B cell (primary cell): ENCODE data around the gene PTPRN2. TPM values are rescaled to one million over a fixed set of nuclear protein-coding genes. Genes with fewer than 3 reads are reported as not detected.
"Not testable (repeated sequence)": the region's sequence is repeated elsewhere in the genome, so short reads cannot be mapped to it uniquely, and the experiment has no call there.

ENCODE experiments used
- ATAC-seq: fragments of 200-7000 bp; cut with Tn5 transposase; one replicate; pipeline ENCODE4 v1.10.0; 2021; ENCODE audit warnings: low read depth, mild to moderate bottlenecking, moderate number of reproducible peaks, moderate library complexity
- CTCF ChIA-PET: fragments of 350-600 bp; sonication (Branson Sonifier 250); formaldehyde crosslinking; loops from one replicate; lab custom pipeline; 2021; ENCODE audit warnings: antibody characterized with exemption, inconsistent platforms; lab: Charles Lee
- POLR2A ChIA-PET: fragments of 350-600 bp; sonication (Branson Sonifier 250); formaldehyde crosslinking; loops from one replicate; lab custom pipeline; 2021; ENCODE audit warnings: antibody characterized with exemption; lab: Charles Lee
- DNase-seq: peaks from one replicate; pipeline ENCODE4 v3.0.0; 2013
- H2AFZ ChIP-seq: 2 replicates; pipeline ENCODE4 v1.6.1; 2012; ENCODE audit warnings: mild to moderate bottlenecking, low read depth, low read length; ENCODE audit not compliant: insufficient read depth, poor library complexity, severe bottlenecking
- H3K27ac ChIP-seq, 2 donors: 1 replicate in 1 of 2; 2 replicates in 1 of 2; pipeline ENCODE4 v1.5.1; 2012 to 2013; ENCODE audit warnings: low read length in 2 of 2, mild to moderate bottlenecking in 2 of 2, moderate library complexity in 1 of 2
- H3K27me3 ChIP-seq, 4 experiments: fragments of 200-600 bp in 1 of 4; sonication (generic) in 1 of 4; replicated peaks in 1 of 4; 1 replicate in 2 of 4; 2 replicates in 2 of 4; pipeline versions ENCODE4 v1.6.1 to v1.7.0; 2013 to 2016; ENCODE audit warnings: low read length in 3 of 4, mild to moderate bottlenecking in 2 of 4, mixed read lengths in 1 of 4, moderate library complexity in 1 of 4; ENCODE audit not compliant: insufficient read depth in 4 of 4, control insufficient read depth in 3 of 4; ENCODE audit errors: control extremely low read depth in 1 of 4
- H3K36me3 ChIP-seq, 2 experiments: replicated peaks in 1 of 2; 1 replicate in 1 of 2; 2 replicates in 1 of 2; pipeline versions ENCODE4 v1.6.1 to v1.7.1; 2013; ENCODE audit warnings: low read length in 1 of 2; ENCODE audit not compliant: insufficient read depth in 2 of 2, control insufficient read depth in 1 of 2; ENCODE audit errors: control extremely low read depth in 1 of 2, extremely low read depth in 1 of 2
- H3K4me1 ChIP-seq, 2 donors: fragments of 200-600 bp in 1 of 2; sonication (generic) in 1 of 2; 1 replicate in 1 of 2; 2 replicates in 1 of 2; pipeline versions ENCODE4 v1.5.1 to v1.6.1; 2013 to 2017; ENCODE audit warnings: low read length in 2 of 2; ENCODE audit not compliant: control insufficient read depth in 2 of 2, insufficient read depth in 2 of 2
- H3K4me2 ChIP-seq: replicated peaks from 2 replicates; pipeline ENCODE3; 2012; ENCODE audit warnings: mild to moderate bottlenecking, low read depth, low read length; ENCODE audit not compliant: poor library complexity, severe bottlenecking
- H3K4me3 ChIP-seq, 5 experiments: fragments of 200-600 bp in 1 of 5; sonication (generic) in 1 of 5; 1 replicate in 3 of 5; 2 replicates in 2 of 5; pipeline versions ENCODE4 v1.5.1 to v1.7.0; 2011 to 2016; ENCODE audit warnings: low read length in 4 of 5, mild to moderate bottlenecking in 4 of 5, low read depth in 2 of 5, control low read depth in 1 of 5, moderate library complexity in 1 of 5; ENCODE audit not compliant: insufficient read depth in 1 of 5; ENCODE audit errors: control extremely low read depth in 1 of 5, extremely low read depth in 1 of 5
- H3K79me2 ChIP-seq: fragments of 200-600 bp; sonication (generic); one replicate; pipeline ENCODE4 v1.6.0; 2016; ENCODE audit warnings: low read length; ENCODE audit not compliant: control insufficient read depth, insufficient read depth
- H3K9ac ChIP-seq: fragments of 200-600 bp; sonication (generic); 2 replicates; pipeline ENCODE4 v1.6.1; 2017; ENCODE audit warnings: mild to moderate bottlenecking, low read length, moderate library complexity
- H3K9me3 ChIP-seq, 3 donors: one replicate each; pipeline versions ENCODE4 v1.6.1 to v1.7.1; 2013; ENCODE audit warnings: low read length in 2 of 3; ENCODE audit not compliant: control insufficient read depth in 2 of 3, insufficient read depth in 1 of 3; ENCODE audit errors: control extremely low read depth in 1 of 3
- H4K20me1 ChIP-seq: 2 replicates; pipeline ENCODE4 v1.6.0; 2012; ENCODE audit warnings: mild to moderate bottlenecking, low read length; ENCODE audit not compliant: insufficient read depth, control insufficient read depth, poor library complexity, severe bottlenecking
- H3K27ac Mint-ChIP-seq: one replicate; pipeline ENCODE4 v1.8.0; 2021; ENCODE audit warnings: mixed read lengths
- H3K27me3 Mint-ChIP-seq: one replicate; pipeline ENCODE4 v1.8.0; 2021; ENCODE audit warnings: mixed read lengths
- H3K4me1 Mint-ChIP-seq: one replicate; pipeline ENCODE4 v1.8.0; 2021; ENCODE audit warnings: mixed read lengths
- H3K4me3 Mint-ChIP-seq: one replicate; pipeline ENCODE4 v1.8.0; 2021; ENCODE audit warnings: mixed read lengths
- H3K9me3 Mint-ChIP-seq: one replicate; pipeline ENCODE4 v1.8.0; 2022; ENCODE audit warnings: mixed read lengths; ENCODE audit not compliant: insufficient read depth
- CTCF ChIP-seq: fragments of 200-600 bp; IDR thresholded peaks from one replicate; pipeline ENCODE4 v1.8.0; 2022; ENCODE audit warnings: antibody characterized with exemption, mild to moderate bottlenecking
- EZH2 ChIP-seq: IDR thresholded peaks from 2 replicates; pipeline ENCODE4 v1.6.1; 2012; ENCODE audit warnings: borderline replicate concordance, low read depth, mild to moderate bottlenecking, moderate library complexity, low read length; ENCODE audit not compliant: insufficient read depth, poor library complexity, severe bottlenecking
- WGBS: methylation state at CpG from one replicate; pipeline ENCODE4 v1.1.5; 2013; ENCODE audit warnings: missing lambda C conversion rate; ENCODE audit not compliant: insufficient coverage; 5-methylcytosine and 5-hydroxymethylcytosine counted together
- intact Hi-C: fragments of 100-400 bp; cut with micrococcal nuclease; formaldehyde crosslinking; loops from one replicate; pipeline ENCODE4 v1.10.0; 2022
- polyA plus RNA-seq: library from polyadenylated mRNA; depleted of rRNA; stranded (reverse); fragments of >200 nt; gene quantifications from 2 replicates; pipeline ENCODE4 v1.2.3, GENCODE V29; 2012
- total RNA-seq, 2 donors: library from RNA; stranded (reverse); fragments of 120-200 nt in 1 of 2; gene quantifications; 1 replicate in 1 of 2; 2 replicates in 1 of 2; pipeline versions ENCODE4 v1.2.3 to v1.2.4, GENCODE V29; 2013 to 2022

Gene PTPRN2
- total and polyA plus RNA-seq, 2 donors (not counting 1 experiment from before 2014, with no cell fraction given): 2.0 to 5.0 TPM

GRCh38 chr7:157897681-157898080 lies 689.9 kb downstream of the PTPRN2 start:
- H3K79me2 ChIP-seq: no peaks in the 10 kb centered on the region
- peaks cover 0 to 34% (median 0%) of the 10 kb centered on the region in 3 donors for H3K9me3 ChIP-seq
- ATAC-seq (no peak), DNase-seq (no peak)
- intact Hi-C loops: no loop called here
- no peak overlapping the region for H3K4me2 ChIP-seq
- ChIA-PET CTCF (no interaction called here), POLR2A (no interaction called here)
- H3K4me3 ChIP-seq: no peak overlapping the region
- H2AFZ ChIP-seq: no peak overlapping the region
- no peak overlapping the region for H3K27ac ChIP-seq
- no peaks in the 10 kb centered on the region for H4K20me1 ChIP-seq
- H3K9ac ChIP-seq: no peak overlapping the region
- Mint-ChIP-seq H3K4me3 (no peak overlapping the region), H3K9me3 (no peaks in the 10 kb centered on the region), H3K4me1 (no peaks in the 10 kb centered on the region), H3K27me3 (no peaks in the 10 kb centered on the region), H3K27ac (no peak overlapping the region)
- no peak for TF ChIP-seq CTCF
- no peak for TF ChIP-seq EZH2
- no peaks in the 10 kb centered on the region for H3K27me3 ChIP-seq
- WGBS: 95% methylated on average over 30 of the region's 30 CpGs
- H3K36me3 ChIP-seq: no peaks in the 10 kb centered on the region
- no peaks in the 10 kb centered on the region for H3K4me1 ChIP-seq

GRCh38 chr7:157896774-157897555 lies 690.7 kb downstream of the PTPRN2 start:
- intact Hi-C loops: no loop called here
- DNase-seq (no peak), ATAC-seq (no peak)
- H3K4me3 Mint-ChIP-seq: no peak overlapping the region
- TF ChIP-seq EZH2 (no peak), CTCF (no peak)
- no peak overlapping the region for H3K27ac ChIP-seq
- H3K27me3 ChIP-seq: no peaks in the 10 kb centered on the region
- no peaks in the 10 kb centered on the region for H3K4me1 ChIP-seq
- no peak overlapping the region for H3K9ac ChIP-seq
- H3K9me3 ChIP-seq: peaks cover 0 to 30% (median 0%) of the 10 kb centered on the region in 3 donors
- no peak overlapping the region for H3K27ac Mint-ChIP-seq
- 86% methylated on average over 26 of the region's 26 CpGs for WGBS
- H3K9me3 Mint-ChIP-seq: no peaks in the 10 kb centered on the region
- H3K36me3 ChIP-seq: no peaks in the 10 kb centered on the region
- H3K4me2 ChIP-seq: no peak overlapping the region
- H3K4me3 ChIP-seq: no peak overlapping the region
- CTCF ChIA-PET: no interaction called here
- no peaks in the 10 kb centered on the region for H4K20me1 ChIP-seq
- no peaks in the 10 kb centered on the region for H3K79me2 ChIP-seq
- POLR2A ChIA-PET: no interaction called here
- H3K27me3 Mint-ChIP-seq: no peaks in the 10 kb centered on the region
- no peak overlapping the region for H2AFZ ChIP-seq
- no peaks in the 10 kb centered on the region for H3K4me1 Mint-ChIP-seq

GRCh38 chr7:157896376-157896675 lies 691.3 kb downstream of the PTPRN2 start:
- POLR2A ChIA-PET: not testable (repeated sequence)
- whole genome bisulfite sequencing: 98% methylated on average over 15 of the region's 15 CpGs

More at GRCh38 chr7:157896376-157896675, 691.3 kb downstream of the PTPRN2 start:
- H2AFZ ChIP-seq, DNase-seq, H3K79me2 ChIP-seq, H3K4me3 Mint-ChIP-seq, H3K4me1 Mint-ChIP-seq, H4K20me1 ChIP-seq, H3K4me1 ChIP-seq, H3K27ac Mint-ChIP-seq, H3K4me2 ChIP-seq, H3K4me3 ChIP-seq, H3K27me3 Mint-ChIP-seq, CTCF ChIA-PET, H3K27ac ChIP-seq, H3K27me3 ChIP-seq, intact Hi-C loops, H3K9me3 Mint-ChIP-seq, H3K9ac ChIP-seq, H3K36me3 ChIP-seq, ATAC-seq: not testable (repeated sequence)
- peaks cover 0 to 28% (median 0%) of the 10 kb centered on the region in 3 donors for H3K9me3 ChIP-seq
